Activated naive CD4-positive, alpha-beta T cell treated with anti-CD3 and anti-CD28 coated beads for 36 hours (primary cell): ENCODE results near the gene IGFALS. TPM values are rescaled to one million over a fixed set of nuclear protein-coding genes. Genes with fewer than 3 reads are reported as not detected.

ENCODE experiments used
- CTCF ChIA-PET: fragments of 350-600 bp; sonication (Branson Sonifier 250); formaldehyde crosslinking; loops from one replicate; lab custom pipeline; 2021; ENCODE audit warnings: antibody characterized with exemption; lab: Charles Lee
- DNase-seq: peaks from one replicate; pipeline ENCODE4 v3.0.0-alpha.2; 2020
- H3K27ac Mint-ChIP-seq: one replicate; pipeline ENCODE4 v1.8.0; 2021; ENCODE audit warnings: mild to moderate bottlenecking, mixed read lengths
- H3K27me3 Mint-ChIP-seq: one replicate; pipeline ENCODE4 v1.8.0; 2021; ENCODE audit warnings: low read depth, mixed read lengths
- H3K36me3 Mint-ChIP-seq: one replicate; pipeline ENCODE4 v1.8.0; 2021; ENCODE audit warnings: low read depth, mixed read lengths
- H3K4me1 Mint-ChIP-seq: one replicate; pipeline ENCODE4 v1.8.0; 2021; ENCODE audit warnings: low read depth, mixed read lengths
- H3K4me3 Mint-ChIP-seq: one replicate; pipeline ENCODE4 v1.8.0; 2021; ENCODE audit warnings: mild to moderate bottlenecking, moderate library complexity, mixed read lengths
- H3K9me3 Mint-ChIP-seq: one replicate; pipeline ENCODE4 v1.8.0; 2021; ENCODE audit warnings: mixed read lengths
- intact Hi-C: fragments of 100-400 bp; cut with micrococcal nuclease; formaldehyde crosslinking; loops from one replicate; pipeline ENCODE4 v1.15.1; 2023
- total RNA-seq, 2 experiments: library from RNA; stranded (reverse); gene quantifications; one replicate each; pipeline ENCODE4 v1.2.3, GENCODE V29; 2021

The IGFALS gene
- total RNA-seq: not detected

- no peak within 1 kb of the TSS for H3K4me3 Mint-ChIP-seq
These were observed at the start of gene IGFALS for GRCh38 chr16:1793578-1794220. IGFALS (minus strand) TSS chr16:1793705; CDS start chr16:1793652, 53 bp downstream.

DNA sequence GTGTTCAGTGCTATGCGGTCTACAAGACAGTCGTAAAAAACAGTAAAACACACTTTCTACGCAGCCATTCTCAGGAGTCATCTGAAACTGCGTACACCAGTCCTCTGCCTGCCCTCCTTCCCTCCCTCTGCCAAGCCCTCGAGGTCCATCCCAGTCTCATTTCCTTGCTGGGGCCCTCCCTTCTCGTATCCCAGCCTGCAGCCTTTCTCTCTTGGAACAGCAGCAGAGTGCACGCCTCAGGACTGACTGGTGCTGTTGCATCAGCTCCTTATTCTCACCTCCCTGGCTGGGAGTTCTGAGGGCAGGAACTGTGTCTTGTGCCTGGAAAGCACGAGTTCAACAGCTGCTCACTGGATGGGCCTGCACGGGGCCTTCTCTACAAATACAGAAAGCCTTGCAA, 46.0 kb upstream of the IGFALS start:
- no peaks in the 10 kb centered on the region for H3K36me3 Mint-ChIP-seq
- H3K4me1 Mint-ChIP-seq: no peaks in the 10 kb centered on the region
- H3K4me3 Mint-ChIP-seq: no peak overlapping the region
- DNase-seq: no peak
- intact Hi-C loops: no loop called here
- H3K27ac Mint-ChIP-seq: no peak overlapping the region
- CTCF ChIA-PET: interaction anchor here (0.9 kb wide), 1 partner anchor 26 kb away, joined by 7 read pairs; no protein-coding TSS in a partner anchor
- no peaks in the 10 kb centered on the region for H3K9me3 Mint-ChIP-seq
- H3K27me3 Mint-ChIP-seq: no peaks in the 10 kb centered on the region

More at GRCh38 chr16:1793578-1794220, at the start of gene IGFALS:
- DNase-seq: no peak
- no peaks in the 10 kb centered on the region for H3K27me3 Mint-ChIP-seq
- H3K4me1 Mint-ChIP-seq: no peaks in the 10 kb centered on the region
- no peak within 1 kb of the TSS for H3K27ac Mint-ChIP-seq
- peaks cover 10% of the 10 kb centered on the region for H3K9me3 Mint-ChIP-seq
- H3K36me3 Mint-ChIP-seq: peaks cover 3% of the 10 kb centered on the region
- CTCF ChIA-PET: interaction anchor here (1.1 kb wide), 1 partner anchor 135 kb away, joined by 3 read pairs; no protein-coding TSS in a partner anchor
- intact Hi-C loops: no loop called here

- intact Hi-C loops: no loop called here
- Mint-ChIP-seq H3K36me3 (no peaks in the 10 kb centered on the region), H3K4me1 (peaks cover 17% of the 10 kb centered on the region), H3K4me3 (no peak overlapping the region), H3K27me3 (no peaks in the 10 kb centered on the region), H3K27ac (no peak overlapping the region), H3K9me3 (no peaks in the 10 kb centered on the region)
- CTCF ChIA-PET: no interaction called here
- DNase-seq: no peak
These were observed 40.6 kb upstream of the IGFALS start for GRCh38 chr16:1834096-1834495.

DNA sequence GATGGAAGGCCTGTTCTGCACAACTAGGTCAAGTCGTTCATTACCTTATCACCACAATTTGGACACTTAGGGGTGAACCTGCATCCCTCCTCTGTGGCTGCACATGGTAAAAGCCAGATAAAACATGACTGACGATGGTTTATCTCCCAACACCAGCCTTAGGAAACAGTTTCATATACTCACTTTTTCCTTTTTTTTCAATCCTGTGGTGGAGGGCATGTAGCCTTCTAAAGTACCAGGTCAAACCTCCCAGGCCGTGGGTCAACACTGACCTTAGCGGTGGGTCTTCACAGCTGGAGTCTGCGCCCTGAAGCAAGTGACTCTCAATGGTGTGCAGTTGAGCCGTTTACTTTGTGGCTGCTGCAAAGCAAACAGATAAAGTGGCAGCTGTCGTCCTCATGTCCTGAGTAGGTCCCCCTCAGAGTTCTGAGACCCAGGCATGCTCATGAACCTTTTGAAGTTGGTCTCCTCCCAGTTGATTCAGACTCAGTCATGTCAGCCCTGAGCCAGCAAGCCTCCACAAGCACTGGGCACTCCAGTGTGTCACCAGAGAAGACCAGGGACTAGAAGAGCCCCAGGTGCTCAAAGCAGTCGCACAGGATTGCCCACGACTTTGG, 39.4 kb upstream of the IGFALS start:
- no peak for DNase-seq
- intact Hi-C loops: no loop called here
- Mint-ChIP-seq H3K27me3 (no peaks in the 10 kb centered on the region), H3K4me1 (peaks cover 27% of the 10 kb centered on the region), H3K27ac (no peak overlapping the region), H3K9me3 (no peaks in the 10 kb centered on the region), H3K4me3 (no peak overlapping the region), H3K36me3 (no peaks in the 10 kb centered on the region)
- CTCF ChIA-PET: interaction anchor here (0.6 kb wide), 1 partner anchor 61 kb away, joined by 3 read pairs; the partner anchor contains the start of gene NME3

GRCh38 chr16:1831186-1832075, 37.9 kb upstream of the IGFALS start:
- no peak for DNase-seq
- no peaks in the 10 kb centered on the region for H3K9me3 Mint-ChIP-seq
- H3K27me3 Mint-ChIP-seq: no peaks in the 10 kb centered on the region
- no peak overlapping the region for H3K27ac Mint-ChIP-seq
- H3K4me3 Mint-ChIP-seq: no peak overlapping the region
- H3K4me1 Mint-ChIP-seq: peaks cover 32% of the 10 kb centered on the region
- CTCF ChIA-PET: interaction anchor here (0.6 kb wide), 1 partner anchor 1444 kb away, joined by 6 read pairs; no protein-coding TSS in a partner anchor
- peaks cover 1% of the 10 kb centered on the region for H3K36me3 Mint-ChIP-seq
- intact Hi-C loops: no loop called here

DNA sequence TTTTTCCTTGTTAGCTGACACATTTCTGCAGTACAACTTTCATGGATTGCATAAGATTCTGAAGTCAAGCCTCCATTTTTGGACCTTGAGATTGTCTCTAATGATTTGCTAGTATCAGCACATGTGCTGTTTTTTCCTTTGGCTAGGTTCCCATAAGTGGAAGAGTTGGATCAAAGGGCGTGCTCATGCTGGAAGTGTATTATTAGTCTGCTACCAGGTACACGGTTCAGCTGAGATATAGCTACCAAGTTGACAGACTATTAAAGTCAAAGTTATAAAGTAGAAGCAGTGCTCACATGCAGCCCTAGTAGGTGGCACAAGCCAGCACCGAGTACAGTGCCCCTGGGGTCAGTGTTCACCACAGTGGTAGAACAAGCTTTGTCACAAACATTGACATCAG, 36.7 kb upstream of the IGFALS start:
- no peak overlapping the region for H3K4me3 Mint-ChIP-seq
- intact Hi-C loops: no loop called here
- H3K27me3 Mint-ChIP-seq: no peaks in the 10 kb centered on the region
- H3K4me1 Mint-ChIP-seq: peaks cover 39% of the 10 kb centered on the region
- peaks cover 1% of the 10 kb centered on the region for H3K36me3 Mint-ChIP-seq
- no peak for DNase-seq
- CTCF ChIA-PET: no interaction called here
- H3K27ac Mint-ChIP-seq: no peak overlapping the region
- H3K9me3 Mint-ChIP-seq: no peaks in the 10 kb centered on the region

- DNase-seq: no peak
- H3K9me3 Mint-ChIP-seq: no peaks in the 10 kb centered on the region
- CTCF ChIA-PET: no interaction called here
- H3K27me3 Mint-ChIP-seq: no peaks in the 10 kb centered on the region
- H3K4me1 Mint-ChIP-seq: peaks cover 50% of the 10 kb centered on the region
- peaks cover 1% of the 10 kb centered on the region for H3K36me3 Mint-ChIP-seq
- H3K27ac Mint-ChIP-seq: no peak overlapping the region
- H3K4me3 Mint-ChIP-seq: peak overlapping the region; percentile 91
- intact Hi-C loops: no loop called here
These were observed 35.3 kb upstream of the IGFALS start for GRCh38 chr16:1828645-1829410.

- Mint-ChIP-seq H3K4me1 (peaks cover 50% of the 10 kb centered on the region), H3K27ac (peak within 1 kb of the TSS; percentile 78), H3K9me3 (no peaks in the 10 kb centered on the region), H3K36me3 (peaks cover 1% of the 10 kb centered on the region), H3K4me3 (peak within 1 kb of the TSS; percentile 91), H3K27me3 (no peaks in the 10 kb centered on the region)
- CTCF ChIA-PET: interaction anchor here (0.6 to 1.0 kb wide), 3 partner anchors 11 to 37 kb away, joined by 3 read pairs; no protein-coding TSS in a partner anchor
- DNase-seq: peak; percentile 92
- intact Hi-C loops: loop anchor here (1.0 to 2.0 kb wide), 3 partner anchors 28 to 149 kb away; partner anchors contain the start of genes EME2, JPT2 and MRPS34
These were observed 33.4 kb upstream of the IGFALS start, which contains the start of the genes FAHD1 and HAGH for GRCh38 chr16:1826691-1827573. FAHD1 (plus strand) TSS chr16:1827206; CDS start chr16:1827239, 33 bp downstream. HAGH (minus strand) TSS chr16:1826825; CDS start chr16:1826787, 38 bp downstream.

DNA sequence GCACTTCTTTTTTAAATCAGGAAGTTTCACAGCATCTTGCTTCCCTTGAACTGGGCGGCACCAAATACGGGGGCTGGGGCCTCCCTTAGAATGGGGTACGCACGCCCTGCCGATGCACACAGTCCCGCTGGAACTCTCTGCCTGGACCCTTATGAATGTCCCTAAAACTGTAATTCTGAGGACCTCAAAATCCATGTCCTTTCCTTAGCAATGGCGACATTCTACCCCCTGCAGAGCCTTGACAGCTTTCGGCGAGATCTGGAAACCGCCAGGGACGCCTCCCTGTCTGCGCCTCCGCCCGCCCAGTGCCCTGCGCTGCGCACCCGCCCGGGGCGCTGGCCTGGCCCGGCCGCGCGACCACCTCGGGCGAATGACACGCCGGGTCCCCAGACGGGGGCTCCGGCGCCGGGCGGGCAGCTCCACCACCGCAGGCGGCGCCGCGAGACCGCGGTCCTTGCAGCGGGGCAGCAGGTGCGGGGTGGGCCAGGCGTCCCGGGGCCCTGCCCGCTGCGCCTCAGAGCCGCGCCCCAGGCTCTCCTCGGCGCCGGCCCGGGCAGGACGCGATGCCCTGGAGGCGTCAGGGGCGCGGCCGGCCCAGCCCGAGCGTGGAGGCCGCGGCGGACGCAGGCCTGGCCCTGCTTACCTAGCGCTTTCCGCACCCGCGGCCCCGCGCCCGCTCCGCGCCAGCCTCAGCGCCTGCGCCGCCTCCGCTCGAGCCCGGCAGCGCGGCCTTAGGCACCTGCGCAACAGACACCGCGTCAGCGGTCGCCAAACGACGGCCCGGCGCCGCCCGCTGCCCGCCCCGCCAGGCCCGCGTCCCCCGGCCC, 32.6 kb upstream of the IGFALS start:
- intact Hi-C loops: loop anchor here (1.0 to 2.0 kb wide), 2 partner anchors 29 to 53 kb away; partner anchors contain the start of genes EME2 and MRPS34
- H3K4me3 Mint-ChIP-seq: peak overlapping the region; percentile 74
- H3K27ac Mint-ChIP-seq: no peak overlapping the region
- peaks cover 50% of the 10 kb centered on the region for H3K4me1 Mint-ChIP-seq
- DNase-seq: peak; percentile 66
- H3K9me3 Mint-ChIP-seq: no peaks in the 10 kb centered on the region
- peaks cover 1% of the 10 kb centered on the region for H3K36me3 Mint-ChIP-seq
- CTCF ChIA-PET: interaction anchor here (0.6 to 1.6 kb wide), 3 partner anchors 18 to 43 kb away, joined by 3 to 5 read pairs (median 3); partner anchors contain the start of genes NUBP2 and SPSB3
- H3K27me3 Mint-ChIP-seq: no peaks in the 10 kb centered on the region

- peaks cover 48% of the 10 kb centered on the region for H3K4me1 Mint-ChIP-seq
- no peaks in the 10 kb centered on the region for H3K27me3 Mint-ChIP-seq
- peaks cover 1% of the 10 kb centered on the region for H3K36me3 Mint-ChIP-seq
- H3K9me3 Mint-ChIP-seq: no peaks in the 10 kb centered on the region
- CTCF ChIA-PET: interaction anchor here (0.6 to 1.6 kb wide), 3 partner anchors 34 to 1119 kb away, joined by 3 to 5 read pairs (median 3); partner anchors contain the start of genes NUBP2 and SPSB3
- no peak overlapping the region for H3K27ac Mint-ChIP-seq
- no peak for DNase-seq
- intact Hi-C loops: no loop called here
- peak overlapping the region; percentile 74 for H3K4me3 Mint-ChIP-seq
These were observed 31.9 kb upstream of the IGFALS start for GRCh38 chr16:1825381-1825863.
